ENCODE data around the gene SYNGR1.
"Not testable (repeated sequence)": the region's sequence is repeated elsewhere in the genome, so short reads cannot be mapped to it uniquely, and the experiment has no call there.

SYNGR1 gene

DNA sequence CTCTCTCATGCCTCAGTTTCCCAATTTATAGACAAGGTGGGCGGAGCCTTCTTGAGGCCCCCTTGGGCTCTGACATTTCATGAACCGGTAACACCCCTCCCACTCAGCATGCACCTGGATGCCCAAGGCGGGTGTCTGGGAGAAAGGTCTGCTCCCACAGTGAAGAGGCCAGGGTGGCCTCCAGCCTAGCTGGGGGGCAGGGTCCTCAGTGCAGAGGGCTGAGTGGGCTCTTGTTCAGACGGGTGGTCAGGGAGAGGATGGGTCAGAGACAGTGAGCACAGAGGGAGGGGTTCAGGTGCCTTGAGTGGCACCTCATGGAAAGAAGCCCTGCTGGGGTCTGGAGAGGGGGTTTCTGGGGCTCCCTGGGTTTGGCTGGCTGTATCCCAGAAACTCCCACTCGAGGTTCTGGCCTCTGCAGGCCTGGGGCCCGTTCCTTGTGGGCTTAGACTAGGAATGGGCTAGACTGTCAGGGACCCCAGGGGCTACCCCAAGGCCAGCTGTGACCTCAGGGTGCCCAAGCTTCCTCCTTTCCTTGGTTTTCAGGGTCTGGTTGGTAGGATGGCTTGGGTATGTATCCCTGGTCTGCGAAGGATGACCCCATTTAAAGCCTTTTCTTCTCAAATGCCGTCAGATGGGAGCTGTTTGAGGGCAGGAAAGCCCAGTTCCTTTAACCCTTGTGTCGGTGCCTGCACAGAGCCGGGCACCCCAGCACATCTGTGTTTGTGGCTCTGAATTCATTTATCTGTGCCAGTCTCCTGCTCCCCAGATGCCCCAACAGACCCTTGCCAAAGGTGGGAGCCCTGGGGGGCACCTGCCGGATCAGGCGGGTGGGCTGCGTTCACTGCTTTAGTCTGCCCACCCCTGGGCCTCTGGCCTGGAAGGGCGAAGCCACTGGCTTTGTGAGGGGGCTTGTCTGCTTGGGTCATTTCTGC, 1.2 kb downstream of the SYNGR1 start:
- Histone ChIP-seq H3K4me3 (ENCODE audit: low read length) (peak overlapping the region; percentile 73), H3K4me1 (ENCODE audit: insufficient read depth, low read length) (peaks cover 20% of the 10 kb centered on the region), H3K27me3 (ENCODE audit: insufficient read depth, low read length) (no peaks in the 10 kb centered on the region), H2AFZ (ENCODE audit: low read depth, low read length) (peak overlapping the region; percentile 98), H3K36me3 (ENCODE audit: insufficient read depth, low read length) (no peaks in the 10 kb centered on the region), H3K9me3 (ENCODE audit: low read length) (no peaks in the 10 kb centered on the region)

DNA sequence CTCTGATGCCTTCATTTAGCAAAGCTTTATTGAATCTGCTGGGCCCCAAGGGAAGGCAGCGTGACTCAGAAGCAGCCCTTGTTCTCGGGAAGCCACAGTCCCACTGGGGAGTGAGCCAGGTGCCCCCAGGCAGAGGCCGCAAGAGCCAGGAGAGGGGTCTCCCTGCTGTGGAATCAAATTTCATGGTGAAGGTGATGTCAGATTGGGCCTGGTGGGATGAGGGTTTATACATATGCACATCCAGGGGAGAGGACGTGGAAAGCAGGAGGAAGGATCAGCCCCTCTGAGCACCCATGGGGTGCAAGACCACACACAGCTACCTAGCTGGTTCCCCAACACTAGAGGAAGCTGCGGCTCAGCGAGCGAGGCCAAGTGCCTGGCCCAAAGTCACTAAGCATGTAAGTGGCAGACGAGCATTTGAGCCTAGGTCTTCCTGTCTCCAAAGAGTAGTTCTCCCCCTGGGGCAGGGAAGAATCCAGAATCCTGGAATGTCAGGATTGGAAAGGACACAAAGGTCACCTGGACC, 2.0 kb downstream of the SYNGR1 start:
- Histone ChIP-seq H3K27me3 (ENCODE audit: insufficient read depth, low read length) (no peaks in the 10 kb centered on the region), H3K4me1 (ENCODE audit: insufficient read depth, low read length) (peaks cover 20% of the 10 kb centered on the region), H3K36me3 (ENCODE audit: insufficient read depth, low read length) (no peaks in the 10 kb centered on the region), H3K9me3 (ENCODE audit: low read length) (peaks cover 2% of the 10 kb centered on the region), H2AFZ (ENCODE audit: low read depth, low read length) (no peak overlapping the region), H3K4me3 (ENCODE audit: low read length) (no peak overlapping the region)

- Histone ChIP-seq H3K4me1 (ENCODE audit: insufficient read depth, low read length) (peaks cover 20% of the 10 kb centered on the region), H3K36me3 (ENCODE audit: insufficient read depth, low read length) (no peaks in the 10 kb centered on the region), H2AFZ (ENCODE audit: low read depth, low read length) (no peak overlapping the region), H3K27me3 (ENCODE audit: insufficient read depth, low read length) (no peaks in the 10 kb centered on the region), H3K9me3 (ENCODE audit: low read length) (peaks cover 2% of the 10 kb centered on the region), H3K4me3 (ENCODE audit: low read length) (no peak overlapping the region)
Measured at GRCh38 chr22:39352306-39352891, 2.6 kb downstream of the SYNGR1 start.

GRCh38 chr22:39353346-39353745, 3.6 kb downstream of the SYNGR1 start:
- Histone ChIP-seq H3K9me3 (ENCODE audit: low read length) (peaks cover 2% of the 10 kb centered on the region), H2AFZ (ENCODE audit: low read depth, low read length) (no peak overlapping the region), H3K36me3 (ENCODE audit: insufficient read depth, low read length) (no peaks in the 10 kb centered on the region), H3K27me3 (ENCODE audit: insufficient read depth, low read length) (no peaks in the 10 kb centered on the region), H3K4me3 (ENCODE audit: low read length) (no peak overlapping the region), H3K4me1 (ENCODE audit: insufficient read depth, low read length) (peaks cover 20% of the 10 kb centered on the region)

GRCh38 chr22:39355080-39355479, 5.3 kb downstream of the SYNGR1 start:
- H3K4me1 ChIP-seq (ENCODE audit: insufficient read depth, low read length) = peaks cover 15% of the 10 kb centered on the region
- peaks cover 2% of the 10 kb centered on the region for H3K9me3 ChIP-seq (ENCODE audit: low read length)
- no peaks in the 10 kb centered on the region for H3K27me3 ChIP-seq (ENCODE audit: insufficient read depth, low read length)
- H2AFZ ChIP-seq (ENCODE audit: low read depth, low read length) = no peak overlapping the region
- H3K36me3 ChIP-seq (ENCODE audit: insufficient read depth, low read length) = peaks cover 3% of the 10 kb centered on the region
- H3K4me3 ChIP-seq (ENCODE audit: low read length) = no peak overlapping the region

- not testable (repeated sequence) for H3K9me3 ChIP-seq (ENCODE audit: low read length); H3K4me1 ChIP-seq (ENCODE audit: insufficient read depth, low read length); H3K36me3 ChIP-seq (ENCODE audit: insufficient read depth, low read length); H2AFZ ChIP-seq (ENCODE audit: low read depth, low read length); H3K4me3 ChIP-seq (ENCODE audit: low read length); H3K27me3 ChIP-seq (ENCODE audit: insufficient read depth, low read length)
Measured at GRCh38 chr22:39355805-39356204, 6.0 kb downstream of the SYNGR1 start.

DNA sequence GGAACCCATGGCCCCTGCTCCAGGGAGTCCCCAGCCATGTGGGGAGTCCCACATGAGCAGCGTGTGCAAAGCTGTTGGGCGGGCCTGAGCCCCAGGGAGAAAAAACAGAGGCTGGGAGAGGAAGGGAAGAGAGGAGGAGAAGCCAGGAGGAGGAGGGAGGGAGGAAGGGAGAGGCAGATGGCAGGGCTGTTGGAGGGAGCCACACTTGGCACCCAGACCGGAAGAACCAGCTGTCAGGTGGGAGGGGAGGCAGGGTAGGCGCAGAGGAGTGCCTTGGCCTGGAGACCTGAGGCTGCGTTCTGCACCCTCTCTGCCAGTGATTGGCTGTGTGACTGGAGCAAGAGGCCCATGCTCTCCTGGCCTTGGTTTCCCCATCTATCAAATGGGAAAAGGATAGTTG, 6.7 kb downstream of the SYNGR1 start:
- Histone ChIP-seq H2AFZ (ENCODE audit: low read depth, low read length) (no peak overlapping the region), H3K4me1 (ENCODE audit: insufficient read depth, low read length) (peaks cover 4% of the 10 kb centered on the region), H3K9me3 (ENCODE audit: low read length) (peaks cover 2% of the 10 kb centered on the region), H3K36me3 (ENCODE audit: insufficient read depth, low read length) (peaks cover 3% of the 10 kb centered on the region), H3K4me3 (ENCODE audit: low read length) (no peak overlapping the region), H3K27me3 (ENCODE audit: insufficient read depth, low read length) (no peaks in the 10 kb centered on the region)

GRCh38 chr22:39357110-39358108, 7.6 kb downstream of the SYNGR1 start:
- H3K27me3 ChIP-seq (ENCODE audit: insufficient read depth, low read length); H3K9me3 ChIP-seq (ENCODE audit: low read length); H2AFZ ChIP-seq (ENCODE audit: low read depth, low read length); H3K36me3 ChIP-seq (ENCODE audit: insufficient read depth, low read length); H3K4me3 ChIP-seq (ENCODE audit: low read length); H3K4me1 ChIP-seq (ENCODE audit: insufficient read depth, low read length): not testable (repeated sequence)

DNA sequence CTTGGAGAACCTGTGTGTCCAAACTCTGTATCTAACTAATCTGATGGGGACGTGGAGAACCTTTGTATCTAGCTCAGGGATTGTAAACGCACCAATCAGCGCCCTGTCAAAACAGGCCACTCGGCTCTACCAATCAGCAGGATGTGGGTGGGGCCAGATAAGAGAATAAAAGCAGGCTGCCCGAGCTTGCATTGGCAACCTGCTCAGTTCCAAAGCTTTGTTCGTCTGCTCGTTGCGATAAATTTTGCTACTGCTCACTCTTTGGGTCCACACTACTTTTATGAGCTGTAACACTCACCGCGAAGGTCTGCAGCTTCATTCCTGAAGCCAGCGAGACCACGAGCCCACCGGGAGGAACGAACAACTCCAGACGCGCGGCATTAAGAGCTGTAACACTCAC, 8.4 kb downstream of the SYNGR1 start:
- not testable (repeated sequence) for H3K27me3 ChIP-seq (ENCODE audit: insufficient read depth, low read length)

DNA sequence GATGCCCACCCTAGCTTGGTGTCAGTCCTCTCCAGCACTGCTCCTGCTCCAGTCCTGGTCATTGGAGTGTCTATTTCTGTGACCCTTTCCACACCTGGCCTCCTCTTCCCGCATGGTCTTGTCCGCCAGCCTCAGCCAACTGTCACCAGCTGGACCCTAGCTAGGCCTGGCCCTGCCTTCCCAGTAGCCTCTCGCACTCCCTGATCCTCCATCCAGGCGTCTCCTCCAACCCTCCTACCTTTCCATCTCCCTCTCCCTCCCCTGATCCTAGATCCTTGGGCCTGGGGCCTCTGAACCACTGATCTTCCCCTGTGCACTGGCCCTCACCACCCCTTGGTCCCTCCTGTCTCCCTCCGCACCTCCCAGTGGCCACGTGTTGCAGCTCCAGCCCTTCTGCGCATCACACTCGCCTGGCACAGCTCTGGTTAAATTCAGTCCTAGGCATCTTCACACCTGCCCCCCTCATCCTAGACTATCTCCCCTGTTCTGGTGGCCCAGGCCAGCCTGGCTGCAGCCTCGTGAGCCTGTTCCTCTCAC, 9.9 kb downstream of the SYNGR1 start:
- Histone ChIP-seq H3K27me3 (ENCODE audit: insufficient read depth, low read length) (no peaks in the 10 kb centered on the region), H3K4me1 (ENCODE audit: insufficient read depth, low read length) (no peaks in the 10 kb centered on the region), H3K4me3 (ENCODE audit: low read length) (no peak overlapping the region), H2AFZ (ENCODE audit: low read depth, low read length) (no peak overlapping the region), H3K36me3 (ENCODE audit: insufficient read depth, low read length) (peaks cover 3% of the 10 kb centered on the region), H3K9me3 (ENCODE audit: low read length) (peaks cover 2% of the 10 kb centered on the region)

More for the DNA sequence above, 8.4 kb downstream of the SYNGR1 start:
- not testable (repeated sequence) for H3K4me3 ChIP-seq (ENCODE audit: low read length); H3K4me1 ChIP-seq (ENCODE audit: insufficient read depth, low read length); H3K36me3 ChIP-seq (ENCODE audit: insufficient read depth, low read length); H3K9me3 ChIP-seq (ENCODE audit: low read length); H2AFZ ChIP-seq (ENCODE audit: low read depth, low read length)

GRCh38 chr22:39360242-39360641, 10.5 kb downstream of the SYNGR1 start:
- Histone ChIP-seq H3K27me3 (ENCODE audit: insufficient read depth, low read length) (no peaks in the 10 kb centered on the region), H3K9me3 (ENCODE audit: low read length) (peaks cover 2% of the 10 kb centered on the region), H3K4me3 (ENCODE audit: low read length) (no peak overlapping the region), H3K4me1 (ENCODE audit: insufficient read depth, low read length) (no peaks in the 10 kb centered on the region), H2AFZ (ENCODE audit: low read depth, low read length) (no peak overlapping the region), H3K36me3 (ENCODE audit: insufficient read depth, low read length) (peaks cover 3% of the 10 kb centered on the region)

- Histone ChIP-seq H3K4me1 (ENCODE audit: insufficient read depth, low read length) (no peaks in the 10 kb centered on the region), H3K27me3 (ENCODE audit: insufficient read depth, low read length) (no peaks in the 10 kb centered on the region), H3K9me3 (ENCODE audit: low read length) (peaks cover 2% of the 10 kb centered on the region), H2AFZ (ENCODE audit: low read depth, low read length) (no peak overlapping the region), H3K36me3 (ENCODE audit: insufficient read depth, low read length) (peaks cover 3% of the 10 kb centered on the region), H3K4me3 (ENCODE audit: low read length) (no peak overlapping the region)
Measured at GRCh38 chr22:39360674-39361413, 11.1 kb downstream of the SYNGR1 start.
